ENCODE measurements around the gene GALNT2. TPM values are rescaled to one million over a fixed set of nuclear protein-coding genes. Genes with fewer than 3 reads are reported as not detected.
A peak's percentile ranks its signal among the peaks of the same experiment; 100 is the strongest.

GALNT2 gene
- total and polyA plus RNA-seq, 2 experiments from 2014 or later, result 96.7 to 143 TPM

GRCh38 chr1:230103306-230104173, 36.5 kb downstream of the GALNT2 start:
- Histone ChIP-seq H3K27me3 (no peaks in the 10 kb centered on the region), H3K9me2 (replicated peaks; ENCODE audit: insufficient read depth) (no peaks in the 10 kb centered on the region), H2AFZ (no peak overlapping the region), H3K9me3 (ENCODE audit: low read depth) (no peaks in the 10 kb centered on the region), H3K79me2 (peaks cover 69% of the 10 kb centered on the region), H3K27ac (peak overlapping the region; percentile 93), H3K36me3 (replicated peaks; ENCODE audit: insufficient read depth, low read depth) (no peaks in the 10 kb centered on the region), H3K4me3 (no peak overlapping the region), H3K4me2 (peak overlapping the region; percentile 70), H3K4me1 (ENCODE audit: insufficient read depth) (peaks cover 37% of the 10 kb centered on the region), H4K20me1 (ENCODE audit: insufficient read depth, poor library complexity, severe bottlenecking) (peaks cover 4% of the 10 kb centered on the region)
- DNase-seq (ENCODE audit: low spot score), result no peak
- 67% methylated on average over 5 of the region's 5 CpGs for WGBS (ENCODE audit: low lambda C conversion rate, missing lambda C conversion rate)
- TF ChIP-seq EZH2 (IDR thresholded peaks at IDR 0.05; ENCODE audit: borderline replicate concordance) (no peak), CTCF (IDR thresholded peaks at IDR 0.05; ENCODE audit: poor library complexity) (no peak), EZH2phosphoT487 (IDR thresholded peaks at IDR 0.05; ENCODE audit: low read depth, severe bottlenecking, unreplicated experiment) (no peak)

GRCh38 chr1:230104395-230105244, 37.6 kb downstream of the GALNT2 start:
- peak overlapping the region; percentile 70 for H3K4me2 ChIP-seq
- TF ChIP-seq CTCF (IDR thresholded peaks at IDR 0.05; ENCODE audit: poor library complexity) (no peak), EZH2phosphoT487 (IDR thresholded peaks at IDR 0.05; ENCODE audit: low read depth, severe bottlenecking, unreplicated experiment) (no peak), EZH2 (IDR thresholded peaks at IDR 0.05; ENCODE audit: borderline replicate concordance) (no peak)
- peaks cover 4% of the 10 kb centered on the region for H4K20me1 ChIP-seq (ENCODE audit: insufficient read depth, poor library complexity, severe bottlenecking)
- H3K27ac ChIP-seq, result peak overlapping the region; percentile 93
- WGBS (ENCODE audit: low lambda C conversion rate, missing lambda C conversion rate), result 29% methylated on average over 19 of the region's 19 CpGs
- H3K4me3 ChIP-seq, result no peak overlapping the region
- no peaks in the 10 kb centered on the region for H3K36me3 ChIP-seq (replicated peaks; ENCODE audit: insufficient read depth, low read depth)
- no peaks in the 10 kb centered on the region for H3K9me3 ChIP-seq (ENCODE audit: low read depth)
- H3K27me3 ChIP-seq, result no peaks in the 10 kb centered on the region
- H2AFZ ChIP-seq, result no peak overlapping the region
- peak; percentile 94 for DNase-seq (ENCODE audit: low spot score)
- peaks cover 37% of the 10 kb centered on the region for H3K4me1 ChIP-seq (ENCODE audit: insufficient read depth)
- no peaks in the 10 kb centered on the region for H3K9me2 ChIP-seq (replicated peaks; ENCODE audit: insufficient read depth)
- H3K79me2 ChIP-seq, result peaks cover 70% of the 10 kb centered on the region

- Histone ChIP-seq H3K9me2 (replicated peaks; ENCODE audit: insufficient read depth) (no peaks in the 10 kb centered on the region), H3K4me3 (no peak overlapping the region), H3K36me3 (replicated peaks; ENCODE audit: insufficient read depth, low read depth) (no peaks in the 10 kb centered on the region), H3K4me2 (peak overlapping the region; percentile 70), H4K20me1 (ENCODE audit: insufficient read depth, poor library complexity, severe bottlenecking) (peaks cover 4% of the 10 kb centered on the region), H3K27me3 (no peaks in the 10 kb centered on the region), H2AFZ (no peak overlapping the region), H3K9me3 (ENCODE audit: low read depth) (no peaks in the 10 kb centered on the region), H3K4me1 (ENCODE audit: insufficient read depth) (peaks cover 42% of the 10 kb centered on the region), H3K27ac (peak overlapping the region; percentile 93), H3K79me2 (peaks cover 69% of the 10 kb centered on the region)
- no peak for DNase-seq (ENCODE audit: low spot score)
- TF ChIP-seq EZH2 (IDR thresholded peaks at IDR 0.05; ENCODE audit: borderline replicate concordance), result no peak
- WGBS (ENCODE audit: low lambda C conversion rate, missing lambda C conversion rate), result 77% methylated on average over 12 of the region's 12 CpGs
Measured at GRCh38 chr1:230105245-230105753, 38.3 kb downstream of the GALNT2 start.
